ENCODE data around the gene TDRD9.
"Not testable (repeated sequence)": the region's sequence is repeated elsewhere in the genome, so short reads cannot be mapped to it uniquely, and the experiment has no call there.

The TDRD9 gene

DNA sequence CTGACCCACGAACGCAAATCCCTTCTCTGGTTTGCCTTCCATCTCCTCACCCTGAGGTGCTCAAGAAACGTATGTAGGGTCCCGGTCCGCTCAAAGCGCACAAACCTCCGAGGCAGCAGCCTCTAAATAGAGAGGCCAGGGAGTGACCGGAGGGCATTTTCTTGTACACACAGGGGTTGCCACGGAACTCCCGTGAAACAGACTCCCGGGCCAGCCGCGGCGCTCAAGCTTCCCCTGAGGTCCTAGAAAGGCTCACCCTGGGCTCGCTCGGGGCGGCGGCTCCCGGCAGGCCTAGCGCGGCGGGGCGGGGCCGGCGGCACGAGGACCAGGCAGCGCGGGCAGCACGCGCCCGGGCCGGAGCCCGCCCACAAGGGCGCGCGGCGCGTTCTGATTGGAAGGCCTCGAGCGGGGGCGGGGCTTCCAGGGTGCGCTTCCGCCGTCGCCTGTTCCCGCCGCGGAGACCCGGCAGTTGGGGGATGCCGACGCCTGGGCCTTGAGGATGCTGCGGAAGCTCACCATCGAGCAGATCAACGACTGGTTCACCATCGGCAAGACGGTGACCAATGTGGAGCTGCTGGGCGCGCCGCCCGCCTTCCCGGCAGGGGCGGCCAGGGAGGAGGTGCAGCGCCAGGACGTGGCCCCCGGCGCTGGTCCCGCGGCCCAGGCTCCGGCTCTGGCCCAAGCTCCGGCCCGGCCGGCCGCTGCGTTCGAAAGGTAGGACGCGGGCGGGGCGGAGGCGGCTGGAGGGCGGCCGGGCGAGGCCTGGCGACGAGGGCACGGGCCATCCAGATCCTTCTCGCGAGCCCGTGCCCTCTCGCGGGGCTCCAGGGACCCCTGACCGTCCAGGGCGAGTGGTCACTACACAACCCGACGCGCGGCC lies at the start of gene TDRD9:
Gene TDRD9, plus strand, starts transcription at position 446 of the 880 bp plus-strand sequence. Its CDS starts 54 bp downstream, at position 500.
- DNase-seq (ENCODE audit: low read depth in 2 of 2) = no peak

DNA sequence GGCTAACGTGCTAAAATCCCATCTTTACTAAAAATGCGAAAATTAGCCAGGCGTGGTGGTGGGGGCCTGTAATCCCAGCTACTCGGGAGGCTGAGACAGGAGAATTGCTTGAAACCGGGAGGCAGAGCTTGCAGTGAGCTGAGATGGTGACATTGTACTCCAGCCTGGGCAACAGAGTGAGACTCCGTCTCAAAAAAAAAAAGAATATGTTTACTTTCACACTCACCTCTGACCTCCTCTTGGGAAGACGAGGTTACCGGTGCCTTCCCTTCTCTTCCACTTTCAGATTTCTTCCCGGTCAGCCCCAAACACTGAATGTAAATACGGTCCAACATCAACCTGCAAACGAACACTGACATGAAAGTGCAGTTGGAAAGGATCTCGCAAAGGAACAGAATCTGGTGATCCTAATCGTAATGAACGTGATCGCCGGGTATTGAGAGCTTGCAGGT lies 49.1 kb upstream of the TDRD9 start:
- no peak for DNase-seq (ENCODE audit: low read depth in 2 of 2)

- no peak for DNase-seq (ENCODE audit: low read depth in 2 of 2)
Observed at GRCh38 chr14:103879570-103880347, 48.5 kb upstream of the TDRD9 start.

DNA sequence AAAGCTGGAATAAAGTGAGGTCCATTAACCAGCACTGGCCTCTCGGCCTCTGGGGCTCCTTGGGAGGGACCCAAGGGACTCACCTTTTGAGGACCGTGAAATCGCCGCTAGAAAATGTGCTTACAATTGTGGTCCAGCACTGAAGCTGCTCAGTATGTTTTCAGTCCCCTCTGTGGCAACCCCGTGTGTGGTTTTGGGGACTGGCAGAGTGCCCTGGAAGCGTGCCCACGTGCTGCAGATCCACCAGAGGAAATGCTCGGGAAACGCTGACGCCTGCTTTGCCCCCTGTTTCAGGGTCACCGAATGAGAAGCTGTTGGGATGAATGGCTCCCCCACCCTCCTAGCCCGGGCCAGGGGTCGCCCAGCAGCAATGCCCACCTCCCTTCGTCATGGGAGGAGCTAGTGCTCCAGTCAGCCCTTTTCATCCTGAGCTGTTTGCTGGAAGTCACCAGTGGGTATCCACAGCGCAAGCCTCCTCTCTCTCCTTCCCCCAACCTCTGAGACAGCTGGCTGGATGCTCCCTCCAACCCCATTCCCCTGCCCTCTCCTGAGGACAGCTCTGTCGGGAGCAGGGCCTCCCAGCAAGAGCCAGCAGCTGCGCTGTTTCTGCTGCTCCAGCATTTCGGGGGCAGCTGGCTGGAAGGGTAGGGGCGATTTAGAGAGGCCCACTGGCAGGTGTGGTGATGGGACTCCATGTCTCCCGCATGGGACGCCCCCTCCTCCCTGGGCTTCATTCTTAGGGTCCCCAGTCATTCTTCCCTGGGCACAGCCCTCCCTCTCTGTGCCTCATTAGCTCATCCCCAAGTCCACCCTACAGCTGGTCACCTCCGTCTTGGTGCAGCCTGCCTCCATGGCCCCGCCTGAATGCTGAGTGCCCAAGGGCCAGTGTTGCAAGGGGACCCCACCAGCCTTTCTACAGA lies 47.6 kb upstream of the TDRD9 start:
- no peak for DNase-seq (ENCODE audit: low read depth in 2 of 2)

DNA sequence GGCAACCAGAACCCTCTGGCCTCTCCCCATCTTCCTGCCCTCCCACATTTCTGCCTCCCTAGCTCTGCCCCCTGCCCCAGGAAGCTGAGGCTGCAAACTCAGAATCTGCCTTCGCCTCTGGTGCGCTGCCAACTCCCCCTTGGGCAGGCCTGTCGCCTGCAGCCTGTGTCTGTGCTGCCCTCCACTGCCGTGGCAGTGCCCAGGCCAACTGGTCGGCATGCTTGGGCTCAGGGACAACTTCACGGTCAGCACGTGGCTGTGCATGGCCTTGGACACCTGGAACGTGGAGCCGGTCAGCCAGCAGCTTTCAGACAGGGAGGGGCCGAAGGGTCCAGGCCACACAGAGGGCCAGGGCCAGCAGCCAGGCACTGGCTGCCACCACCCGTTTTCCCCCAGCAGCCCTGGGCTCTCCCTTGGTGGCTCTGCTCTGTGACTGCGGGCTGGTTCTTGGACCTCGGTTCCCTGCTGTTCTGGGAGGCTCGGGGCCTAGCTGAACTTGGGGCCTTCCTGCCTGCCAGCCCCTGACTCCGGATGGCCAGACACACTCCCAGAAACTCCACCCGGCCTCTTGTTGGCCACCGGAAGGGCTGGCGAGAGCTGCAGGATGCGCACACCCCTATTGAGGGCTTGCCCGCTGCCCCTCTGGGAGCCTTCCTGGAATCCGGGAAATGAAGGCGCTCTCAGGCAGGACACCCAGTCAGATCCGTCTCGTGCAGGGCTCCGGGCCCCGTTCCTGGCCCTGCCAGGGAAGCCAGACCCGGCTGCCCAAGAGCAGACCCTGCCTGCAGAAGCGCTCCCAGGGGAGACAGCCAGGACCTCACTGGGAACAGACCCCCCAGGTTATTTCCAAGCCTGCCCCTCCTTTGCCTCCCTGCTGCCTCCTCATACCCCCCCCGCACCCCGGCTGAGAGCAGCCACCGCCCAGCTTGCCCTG lies 46.7 kb upstream of the TDRD9 start:
- no peak for DNase-seq (ENCODE audit: low read depth in 2 of 2)

- no peak for DNase-seq (ENCODE audit: low read depth in 2 of 2)
Observed at GRCh38 chr14:103882503-103883262, 45.6 kb upstream of the TDRD9 start.

GRCh38 chr14:103883263-103883523 lies 45.1 kb upstream of the TDRD9 start:
- no peak for DNase-seq (ENCODE audit: low read depth in 2 of 2)

- DNase-seq (ENCODE audit: low read depth in 2 of 2) = no peak
Observed at GRCh38 chr14:103884854-103885253, 43.4 kb upstream of the TDRD9 start.

- no peak for DNase-seq (ENCODE audit: low read depth in 2 of 2)
Observed at GRCh38 chr14:103885509-103885932, 42.7 kb upstream of the TDRD9 start.

- DNase-seq (ENCODE audit: low read depth in 2 of 2) = no peak
Observed at GRCh38 chr14:103886304-103887169, 41.7 kb upstream of the TDRD9 start.

GRCh38 chr14:103887170-103887501 lies 41.1 kb upstream of the TDRD9 start:
- DNase-seq (ENCODE audit: low read depth in 2 of 2) = no peak

GRCh38 chr14:103887557-103888115 lies 40.6 kb upstream of the TDRD9 start:
- DNase-seq (ENCODE audit: low read depth in 2 of 2) = no peak

GRCh38 chr14:103889002-103889312 lies 39.3 kb upstream of the TDRD9 start:
- not testable (repeated sequence) for DNase-seq (ENCODE audit: low read depth in 2 of 2)

GRCh38 chr14:103889313-103890051 lies 38.8 kb upstream of the TDRD9 start:
- DNase-seq (ENCODE audit: low read depth in 2 of 2) = no peak

- no peak for DNase-seq (ENCODE audit: low read depth in 2 of 2)
Observed at GRCh38 chr14:103890052-103890371, 38.2 kb upstream of the TDRD9 start.

- no peak for DNase-seq (ENCODE audit: low read depth in 2 of 2)
Observed at GRCh38 chr14:103890821-103891666, 37.2 kb upstream of the TDRD9 start.

DNA sequence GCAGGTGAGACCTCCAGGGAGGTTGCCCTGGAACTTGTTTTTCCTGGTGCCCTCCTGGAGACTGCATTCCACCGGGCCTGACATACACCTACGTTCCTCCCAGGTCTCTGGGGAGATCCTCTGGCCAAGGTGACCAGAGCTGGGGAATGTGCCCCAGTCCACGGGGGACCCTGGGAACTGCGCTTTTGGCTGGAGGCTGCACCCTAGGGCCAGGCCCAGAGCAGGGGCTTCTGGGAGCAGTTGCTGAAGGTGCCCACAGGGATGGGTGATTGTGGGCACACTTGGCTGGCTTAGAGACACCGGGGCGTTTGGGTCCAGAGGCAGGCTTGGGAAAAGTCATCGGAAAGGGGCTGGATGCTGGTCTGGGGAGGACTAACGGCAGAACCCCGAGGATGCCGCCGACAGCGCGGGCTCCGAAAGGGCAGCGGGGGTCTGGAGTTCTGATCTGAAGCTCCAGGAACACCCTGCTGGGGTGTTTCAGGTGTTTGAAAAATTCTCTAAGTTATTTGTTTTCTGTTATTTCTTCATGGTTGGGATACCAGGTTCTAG lies 36.5 kb upstream of the TDRD9 start:
- no peak for DNase-seq (ENCODE audit: low read depth in 2 of 2)

All from stimulated activated CD8-positive, alpha-beta memory T cell treated with anti-CD3 and anti-CD28 coated beads, Interleukin-2, amount 100 ng/mL, for 1 hour (primary cell).